Amniotic stem cell (primary cell): Measurements from ENCODE around the gene ASXL1.
"Not testable (repeated sequence)": the region's sequence is repeated elsewhere in the genome, so short reads cannot be mapped to it uniquely, and the experiment has no call there.

Experiments
- DNase-seq: peaks from one replicate; lab custom pipeline; 2025; lab: John Stamatoyannopoulos, UW

Gene ASXL1

GRCh38 chr20:32407131-32407750 is 49.1 kb downstream of the ASXL1 start:
- DNase-seq, result not testable (repeated sequence)

DNA sequence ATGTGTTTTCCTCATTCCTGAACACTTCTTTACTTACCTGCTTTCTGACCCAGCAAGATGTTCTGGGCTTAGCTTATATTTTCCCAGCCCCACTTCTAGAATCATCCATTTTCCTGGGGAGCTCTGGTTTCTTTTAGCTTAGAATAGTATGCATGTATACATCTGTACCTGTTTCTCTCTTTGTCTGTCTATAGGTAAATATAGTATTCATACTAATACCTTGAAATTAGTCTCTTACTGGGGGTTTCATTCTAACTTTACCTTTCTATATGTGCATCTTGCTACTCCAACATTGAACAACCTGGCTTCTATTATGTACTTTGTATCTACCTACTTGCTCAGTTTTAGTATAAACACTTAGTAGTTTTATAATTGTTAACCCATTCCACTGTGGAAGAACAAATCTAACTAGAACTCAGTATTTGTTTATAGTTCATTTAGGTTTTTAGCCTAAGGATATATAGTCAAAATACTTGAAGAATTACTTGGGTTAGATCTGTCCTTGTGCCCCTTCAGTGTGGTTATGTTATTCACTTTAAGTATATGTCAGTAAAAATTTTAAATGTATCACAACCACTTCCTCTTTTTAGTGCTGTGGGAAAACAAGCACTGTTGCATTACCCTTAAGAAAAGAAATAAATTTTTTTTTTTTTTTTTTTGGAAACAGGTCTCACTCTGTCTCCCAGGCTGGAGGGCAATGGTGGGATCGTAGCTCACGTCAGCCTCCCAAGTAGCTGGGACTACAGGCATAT is 54.0 kb downstream of the ASXL1 start:
- DNase-seq, result no peak

- DNase-seq, result no peak
Observed at GRCh38 chr20:32415494-32415893, 57.4 kb downstream of the ASXL1 start.

- DNase-seq, result no peak
Observed at GRCh38 chr20:32416206-32416605, 58.1 kb downstream of the ASXL1 start.

- no peak for DNase-seq
Observed at GRCh38 chr20:32418376-32418775, 60.2 kb downstream of the ASXL1 start.

- DNase-seq, result no peak
Observed at GRCh38 chr20:32421290-32421689, 63.2 kb downstream of the ASXL1 start.

GRCh38 chr20:32427996-32428395 is 69.9 kb downstream of the ASXL1 start:
- DNase-seq, result no peak

DNA sequence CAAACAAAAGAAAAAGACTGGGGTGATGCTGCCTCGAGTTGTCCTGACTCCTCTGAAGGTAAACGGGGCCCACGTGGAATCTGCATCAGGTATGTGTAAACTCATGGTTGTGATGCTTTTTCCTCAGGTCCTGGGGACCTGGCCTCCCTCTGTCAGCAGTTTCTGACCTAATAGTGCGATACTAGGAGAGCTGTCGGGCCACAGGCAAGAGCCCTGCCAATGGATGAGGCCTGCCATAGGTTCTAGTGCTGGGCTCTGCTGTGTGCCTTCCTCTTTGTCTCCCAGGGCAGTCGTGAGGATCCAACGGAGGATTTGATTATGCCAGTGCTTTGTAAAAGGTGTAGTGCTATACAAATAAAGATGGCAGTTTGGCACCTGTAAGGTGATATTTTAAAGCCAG is 71.2 kb downstream of the ASXL1 start:
- no peak for DNase-seq

DNA sequence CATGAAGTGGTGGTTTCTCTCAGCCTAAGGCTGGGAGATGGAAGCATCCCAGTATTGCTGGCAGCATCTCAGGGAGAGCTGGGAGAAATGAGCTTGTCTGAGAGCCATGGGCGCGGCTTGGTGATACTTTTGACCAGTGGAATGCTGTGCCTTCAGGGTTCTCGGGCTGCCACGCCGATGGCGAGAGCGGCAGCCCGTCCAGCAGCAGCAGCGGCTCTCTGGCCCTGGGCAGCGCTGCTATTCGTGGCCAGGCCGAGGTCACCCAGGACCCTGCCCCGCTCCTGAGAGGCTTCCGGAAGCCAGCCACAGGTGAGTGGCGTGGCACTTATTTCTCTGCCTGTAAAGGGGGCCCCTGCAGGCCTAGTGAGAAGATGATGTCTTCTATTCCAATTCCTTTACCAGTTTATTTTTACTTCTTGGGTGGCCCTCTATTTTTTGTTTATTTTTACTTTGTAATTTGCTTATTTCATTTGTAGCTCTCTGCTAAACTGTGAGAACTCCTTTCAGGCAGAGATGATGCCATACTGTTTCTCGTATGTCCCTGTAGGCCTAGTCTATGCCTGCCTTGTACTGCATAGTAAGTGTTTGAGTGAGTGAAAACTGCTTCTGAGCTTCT is 71.7 kb downstream of the ASXL1 start:
- no peak for DNase-seq

DNA sequence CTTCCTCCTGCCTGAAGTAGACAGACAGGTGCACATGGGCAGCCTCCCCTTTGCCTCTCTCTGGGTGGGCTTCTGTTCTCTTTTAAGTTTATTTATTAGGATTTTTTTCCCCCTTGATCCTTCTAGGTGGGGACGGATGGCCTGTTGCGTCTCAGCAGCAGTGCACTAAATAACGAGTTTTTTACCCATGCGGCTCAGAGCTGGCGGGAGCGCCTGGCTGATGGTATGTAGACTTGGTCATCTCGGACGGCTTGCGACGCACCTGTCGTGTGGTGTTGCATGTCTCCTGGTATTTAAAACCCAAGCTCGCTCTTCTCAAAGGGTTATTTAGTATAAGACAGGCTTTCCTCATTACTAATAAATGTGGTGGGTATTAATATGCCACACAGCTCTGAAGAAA is 73.3 kb downstream of the ASXL1 start:
- no peak for DNase-seq

DNA sequence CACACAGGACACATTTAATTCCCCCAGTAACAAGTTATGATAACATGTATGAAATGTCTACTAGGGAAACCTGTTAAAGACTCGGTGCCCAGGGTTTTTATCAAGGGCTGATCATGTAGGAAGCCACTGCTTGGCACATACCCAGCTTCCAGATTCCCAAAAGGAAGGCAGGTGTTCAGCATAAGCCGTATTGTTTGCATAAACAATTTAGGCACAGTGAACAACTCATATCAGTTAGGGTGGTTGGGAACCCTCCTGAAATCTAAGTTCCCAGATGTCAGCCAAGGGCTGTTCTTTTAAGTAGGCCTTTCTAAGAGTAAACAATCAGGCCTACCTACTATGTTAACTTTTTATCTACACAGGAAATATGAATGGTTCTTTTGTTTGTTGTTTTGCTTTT is 74.1 kb downstream of the ASXL1 start:
- DNase-seq, result no peak

- DNase-seq, result no peak
Observed at GRCh38 chr20:32433311-32434021, 75.3 kb downstream of the ASXL1 start.

- DNase-seq, result no peak
Observed at GRCh38 chr20:32434434-32434833, 76.3 kb downstream of the ASXL1 start.

DNA sequence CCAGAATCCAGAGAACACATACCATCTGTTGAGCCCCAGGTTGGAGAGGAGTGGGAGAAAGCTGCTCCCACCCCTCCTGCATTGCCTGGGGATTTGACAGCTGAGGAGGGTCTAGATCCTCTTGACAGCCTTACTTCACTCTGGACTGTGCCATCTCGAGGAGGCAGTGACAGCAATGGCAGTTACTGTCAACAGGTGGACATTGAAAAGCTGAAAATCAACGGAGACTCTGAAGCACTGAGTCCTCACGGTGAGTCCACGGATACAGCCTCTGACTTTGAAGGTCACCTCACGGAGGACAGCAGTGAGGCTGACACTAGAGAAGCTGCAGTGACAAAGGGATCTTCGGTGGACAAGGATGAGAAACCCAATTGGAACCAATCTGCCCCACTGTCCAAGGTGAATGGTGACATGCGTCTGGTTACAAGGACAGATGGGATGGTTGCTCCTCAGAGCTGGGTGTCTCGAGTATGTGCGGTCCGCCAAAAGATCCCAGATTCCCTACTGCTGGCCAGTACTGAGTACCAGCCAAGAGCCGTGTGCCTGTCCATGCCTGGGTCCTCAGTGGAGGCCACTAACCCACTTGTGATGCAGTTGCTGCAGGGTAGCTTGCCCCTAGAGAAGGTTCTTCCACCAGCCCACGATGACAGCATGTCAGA is 77.4 kb downstream of the ASXL1 start:
- no peak for DNase-seq

DNA sequence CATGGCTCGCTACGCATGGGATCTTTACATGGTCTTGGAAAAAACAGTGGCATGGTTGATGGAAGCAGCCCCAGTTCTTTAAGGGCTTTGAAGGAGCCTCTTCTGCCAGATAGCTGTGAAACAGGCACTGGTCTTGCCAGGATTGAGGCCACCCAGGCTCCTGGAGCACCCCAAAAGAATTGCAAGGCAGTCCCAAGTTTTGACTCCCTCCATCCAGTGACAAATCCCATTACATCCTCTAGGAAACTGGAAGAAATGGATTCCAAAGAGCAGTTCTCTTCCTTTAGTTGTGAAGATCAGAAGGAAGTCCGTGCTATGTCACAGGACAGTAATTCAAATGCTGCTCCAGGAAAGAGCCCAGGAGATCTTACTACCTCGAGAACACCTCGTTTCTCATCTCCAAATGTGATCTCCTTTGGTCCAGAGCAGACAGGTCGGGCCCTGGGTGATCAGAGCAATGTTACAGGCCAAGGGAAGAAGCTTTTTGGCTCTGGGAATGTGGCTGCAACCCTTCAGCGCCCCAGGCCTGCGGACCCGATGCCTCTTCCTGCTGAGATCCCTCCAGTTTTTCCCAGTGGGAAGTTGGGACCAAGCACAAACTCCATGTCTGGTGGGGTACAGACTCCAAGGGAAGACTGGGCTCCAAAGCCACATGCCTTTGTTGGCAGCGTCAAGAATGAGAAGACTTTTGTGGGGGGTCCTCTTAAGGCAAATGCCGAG is 78.2 kb downstream of the ASXL1 start:
- DNase-seq, result no peak

- DNase-seq, result no peak
Observed at GRCh38 chr20:32436968-32437367, 78.8 kb downstream of the ASXL1 start.

- DNase-seq, result no peak
Observed at GRCh38 chr20:32437391-32438074, 79.4 kb downstream of the ASXL1 start.

DNA sequence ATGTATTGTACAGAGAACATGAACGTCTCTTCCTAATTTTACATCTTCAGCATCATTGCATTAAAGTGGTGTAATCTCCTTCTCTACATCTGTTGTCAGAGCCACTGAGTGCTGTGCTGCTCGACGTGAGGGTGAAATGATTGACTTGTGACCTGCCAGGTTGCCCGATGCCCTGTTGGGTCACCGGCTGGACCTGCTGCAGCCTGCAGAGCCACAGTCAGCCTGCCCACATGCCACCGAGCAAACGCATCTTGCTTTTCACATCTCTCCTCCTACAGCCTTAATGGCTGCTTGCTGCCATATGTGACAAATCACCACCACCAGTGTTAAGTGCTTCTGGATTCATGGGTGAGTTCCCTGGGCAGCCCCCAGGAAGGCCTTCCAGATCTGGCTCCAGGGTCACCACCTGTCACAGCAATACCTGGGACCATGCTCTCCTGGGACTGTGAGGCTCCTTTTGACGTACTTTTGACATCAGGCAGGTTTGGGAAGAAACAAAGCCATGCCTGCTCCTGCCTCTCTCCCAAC is 80.3 kb downstream of the ASXL1 start:
- no peak for DNase-seq

GRCh38 chr20:32439132-32439829 is 81.2 kb downstream of the ASXL1 start:
- no peak for DNase-seq
